Thyroid gland (tissue), 4 donors: ENCODE results near the gene MEDAG.

ENCODE experiments used
- CTCF ChIP-seq, 6 experiments: fragments of 200-600 bp in 3 of 6; fragments of 450-650 bp in 3 of 6; sonication (generic) in 3 of 6; IDR thresholded peaks; one replicate each; pipeline ENCODE4 v1.5.1; 2016 to 2019; ENCODE audit warnings: antibody characterized with exemption in 6 of 6, mild to moderate bottlenecking in 2 of 6, inconsistent platforms in 1 of 6, moderate library complexity in 1 of 6
- POLR2A ChIP-seq, 2 donors: fragments of 450-650 bp; IDR thresholded peaks; one replicate each; pipeline ENCODE4 v1.6.1; 2017; ENCODE audit warnings: antibody characterized with exemption in 2 of 2, mild to moderate bottlenecking in 2 of 2, moderate library complexity in 1 of 2

GRCh38 chr13:30934803-30935202, 28.7 kb downstream of the MEDAG start:
- no peak for TF ChIP-seq CTCF (IDR thresholded peaks at IDR 0.05)
- no peak for TF ChIP-seq POLR2A (IDR thresholded peaks at IDR 0.05)
